T-cell (primary cell): ENCODE data around the gene SOX12. TPM values are rescaled to one million over a fixed set of nuclear protein-coding genes. Genes with fewer than 3 reads are reported as not detected.
A peak's percentile ranks its signal among the peaks of the same experiment; 100 is the strongest.

Source experiments
- ATAC-seq, 4 experiments: fragments of 200-7000 bp in 3 of 4; fragments of 150-1000 bp in 1 of 4; cut with Tn5 transposase; replicated peaks in 1 of 4; 1 replicate in 3 of 4; 2 replicates in 1 of 4; pipeline ENCODE4 v1.10.0; 2021; ENCODE audit warnings: moderate library complexity in 3 of 4, mild to moderate bottlenecking in 2 of 4, moderate number of reproducible peaks in 1 of 4
- CTCF ChIA-PET, 2 donors: fragments of 300-600 bp; sonication (Branson Sonifier 250); formaldehyde crosslinking; loops; one replicate each; lab custom pipeline; 2022; ENCODE audit warnings: antibody characterized with exemption in 2 of 2; lab: Charles Lee
- POLR2A ChIA-PET, 2 donors: fragments of 300-600 bp; sonication (Branson Sonifier 250); formaldehyde crosslinking; loops; one replicate each; lab custom pipeline; 2022; ENCODE audit warnings: antibody characterized with exemption in 2 of 2; lab: Charles Lee
- DNase-seq, 35 experiments: peaks; one replicate each; pipeline versions ENCODE4 v3.0.0 to v3.0.0-alpha.2; 2013 to 2023
- H3K27ac ChIP-seq: one replicate; pipeline ENCODE4 v1.5.1; 2013; ENCODE audit warnings: low read length
- H3K27me3 ChIP-seq, 2 experiments: replicated peaks in 1 of 2; 1 replicate in 1 of 2; 2 replicates in 1 of 2; pipeline versions ENCODE4 v1.6.1 to v1.7.0; 2013; ENCODE audit warnings: low read length in 1 of 2, mixed read lengths in 1 of 2; ENCODE audit not compliant: control insufficient read depth in 2 of 2, insufficient read depth in 2 of 2; ENCODE audit errors: extremely low read depth in 1 of 2
- H3K36me3 ChIP-seq, 2 donors: 1 replicate in 1 of 2; 2 replicates in 1 of 2; pipeline versions ENCODE4 v1.6.1 to v1.7.0; 2013; ENCODE audit warnings: low read length in 1 of 2; ENCODE audit not compliant: control insufficient read depth in 2 of 2, insufficient read depth in 1 of 2; ENCODE audit errors: extremely low read depth in 1 of 2
- H3K4me1 ChIP-seq, 2 experiments: 1 replicate in 1 of 2; 2 replicates in 1 of 2; pipeline versions ENCODE4 v1.6.1 to v1.7.0; 2013; ENCODE audit warnings: low read length in 2 of 2, mixed read lengths in 1 of 2; ENCODE audit not compliant: insufficient read depth in 2 of 2, control insufficient read depth in 1 of 2; ENCODE audit errors: extremely low read depth in 1 of 2
- H3K4me3 ChIP-seq, 2 donors: 1 replicate in 1 of 2; 2 replicates in 1 of 2; pipeline versions ENCODE4 v1.5.1 to v1.7.0; 2013; ENCODE audit warnings: mild to moderate bottlenecking in 2 of 2, low read length in 1 of 2, moderate library complexity in 1 of 2; ENCODE audit not compliant: control insufficient read depth in 1 of 2; ENCODE audit errors: extremely low read depth in 1 of 2
- H3K9me3 ChIP-seq: 2 replicates; pipeline ENCODE4 v1.7.0; 2013
- H3K27ac Mint-ChIP-seq, 2 donors: one replicate each; pipeline ENCODE4 v1.8.0; 2020 to 2021; ENCODE audit warnings: mild to moderate bottlenecking in 2 of 2, mixed read lengths in 2 of 2
- H3K27me3 Mint-ChIP-seq, 2 donors: one replicate each; pipeline ENCODE4 v1.8.0; 2021 to 2022; ENCODE audit warnings: mixed read lengths in 2 of 2
- H3K36me3 Mint-ChIP-seq: one replicate; pipeline ENCODE4 v1.8.0; 2021; ENCODE audit warnings: mixed read lengths
- H3K4me1 Mint-ChIP-seq, 3 donors: one replicate each; pipeline ENCODE4 v1.8.0; 2020 to 2022; ENCODE audit warnings: mixed read lengths in 3 of 3, mild to moderate bottlenecking in 1 of 3
- H3K4me3 Mint-ChIP-seq, 3 donors: one replicate each; pipeline ENCODE4 v1.8.0; 2020 to 2022; ENCODE audit warnings: mild to moderate bottlenecking in 3 of 3, mixed read lengths in 3 of 3, moderate library complexity in 3 of 3
- H3K9me3 Mint-ChIP-seq, 3 donors: one replicate each; pipeline ENCODE4 v1.8.0; 2020 to 2022; ENCODE audit warnings: mixed read lengths in 3 of 3
- WGBS: methylation state at CpG from one replicate; pipeline ENCODE4 v1.1.5; 2013; ENCODE audit warnings: missing lambda C conversion rate; ENCODE audit not compliant: insufficient coverage; 5-methylcytosine and 5-hydroxymethylcytosine counted together
- total RNA-seq, 35 experiments: library from RNA in 6 of 35; stranded (reverse) in 6 of 35; fragments of 120-200 nt in 1 of 35; gene quantifications; one replicate each; pipeline versions ENCODE4 v1.2.1 to v1.2.4 and lab custom pipeline; 2013 to 2026

The SOX12 gene
- total RNA-seq, 5 donors from 2014 or later (not counting 1 experiment from before 2014, with no cell fraction given): 7.3 to 14.9 (median 11.4) TPM

GRCh38 chr20:298776-299391, 26.5 kb upstream of the SOX12 start:
- no peaks in the 10 kb centered on the region for H3K9me3 ChIP-seq
- no peaks in the 10 kb centered on the region for H3K9me3 Mint-ChIP-seq
- peak overlapping the region; percentile 88 for H3K27ac ChIP-seq
- H3K4me1 ChIP-seq: peaks cover 16 to 24% of the 10 kb centered on the region in 2 experiments
- H3K36me3 Mint-ChIP-seq: peaks cover 6% of the 10 kb centered on the region
- ChIA-PET CTCF (interaction anchor here in 1 of 2 donors (1.1 to 2.9 kb wide), 2 partner anchors 26 to 32 kb away, joined by 4 to 11 read pairs; partner anchors contain the start of gene SOX12), POLR2A (interaction anchor here in 1 of 2 donors (0.5 kb wide), 1 partner anchor 24 kb away, joined by 4 read pairs; no protein-coding TSS in a partner anchor)
- peaks cover 3 to 4% of the 10 kb centered on the region in 2 donors for H3K36me3 ChIP-seq
- peak overlapping the region; percentile 99 for H3K27ac Mint-ChIP-seq
- H3K4me3 ChIP-seq: peak overlapping the region; percentile 81 to 97
- 2% methylated on average over 5 of the region's 15 CpGs for WGBS
- H3K27me3 Mint-ChIP-seq: no peaks in the 10 kb centered on the region
- peak in 2 of 4 experiments; percentile 10 to 18 for ATAC-seq
- no peaks in the 10 kb centered on the region for H3K27me3 ChIP-seq
- DNase-seq: peak in 1 of 35 experiments; percentile 48
- peaks cover 40 to 58% (median 41%) of the 10 kb centered on the region in 3 donors for H3K4me1 Mint-ChIP-seq
- H3K4me3 Mint-ChIP-seq: peak overlapping the region; percentile 99

DNA sequence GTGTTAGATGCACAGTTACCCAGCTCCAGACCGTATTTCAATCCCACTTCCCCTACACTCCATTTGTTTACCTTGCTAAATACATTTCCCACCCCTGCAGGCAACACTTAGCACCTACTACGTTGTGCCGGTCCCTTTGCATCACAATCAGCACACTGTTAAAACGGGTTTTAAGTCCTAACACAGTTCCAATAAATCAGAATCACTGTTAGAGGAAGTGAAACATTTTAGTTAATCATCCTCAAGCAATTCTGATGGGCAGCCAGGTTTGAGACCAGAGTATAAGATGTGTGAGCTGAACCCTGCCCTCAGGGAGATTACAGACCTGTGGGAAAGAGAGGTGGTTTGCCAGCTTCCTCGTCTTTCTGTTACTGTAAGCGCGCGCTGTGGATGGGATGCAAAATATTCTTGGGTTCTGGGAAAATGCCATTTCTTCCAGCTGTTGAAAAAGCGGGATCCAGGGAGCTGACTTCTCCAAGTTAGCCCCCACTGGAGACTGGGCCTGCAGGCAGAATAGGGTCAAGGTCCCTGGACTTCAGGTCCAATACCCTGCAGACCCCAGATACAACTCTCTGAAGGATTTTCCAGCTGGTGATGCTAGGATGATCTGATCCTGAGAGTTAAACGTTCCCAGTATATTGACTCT, 24.9 kb upstream of the SOX12 start:
- Mint-ChIP-seq H3K36me3 (peaks cover 6% of the 10 kb centered on the region), H3K4me3 (peak overlapping the region; percentile 21 to 99 (median 61)), H3K27me3 (no peaks in the 10 kb centered on the region), H3K9me3 (no peaks in the 10 kb centered on the region), H3K4me1 (peaks cover 40 to 58% (median 40%) of the 10 kb centered on the region in 3 donors), H3K27ac (peak overlapping the region; percentile 34 to 76)
- 76% methylated on average over 4 of the region's 10 CpGs for WGBS
- H3K27me3 ChIP-seq: no peaks in the 10 kb centered on the region
- ChIA-PET CTCF (interaction anchor here (1.0 to 2.9 kb wide), 3 partner anchors 12 to 31 kb away, joined by 3 to 11 read pairs (median 4); partner anchors contain the start of gene SOX12 (in 1 of the 2)), POLR2A (no interaction called here)
- ATAC-seq: no peak
- peaks cover 3 to 4% of the 10 kb centered on the region in 2 donors for H3K36me3 ChIP-seq
- no peaks in the 10 kb centered on the region for H3K9me3 ChIP-seq
- DNase-seq: no peak
- H3K4me3 ChIP-seq: no peak overlapping the region
- H3K27ac ChIP-seq: no peak overlapping the region
- peaks cover 16 to 24% of the 10 kb centered on the region in 2 experiments for H3K4me1 ChIP-seq

DNA sequence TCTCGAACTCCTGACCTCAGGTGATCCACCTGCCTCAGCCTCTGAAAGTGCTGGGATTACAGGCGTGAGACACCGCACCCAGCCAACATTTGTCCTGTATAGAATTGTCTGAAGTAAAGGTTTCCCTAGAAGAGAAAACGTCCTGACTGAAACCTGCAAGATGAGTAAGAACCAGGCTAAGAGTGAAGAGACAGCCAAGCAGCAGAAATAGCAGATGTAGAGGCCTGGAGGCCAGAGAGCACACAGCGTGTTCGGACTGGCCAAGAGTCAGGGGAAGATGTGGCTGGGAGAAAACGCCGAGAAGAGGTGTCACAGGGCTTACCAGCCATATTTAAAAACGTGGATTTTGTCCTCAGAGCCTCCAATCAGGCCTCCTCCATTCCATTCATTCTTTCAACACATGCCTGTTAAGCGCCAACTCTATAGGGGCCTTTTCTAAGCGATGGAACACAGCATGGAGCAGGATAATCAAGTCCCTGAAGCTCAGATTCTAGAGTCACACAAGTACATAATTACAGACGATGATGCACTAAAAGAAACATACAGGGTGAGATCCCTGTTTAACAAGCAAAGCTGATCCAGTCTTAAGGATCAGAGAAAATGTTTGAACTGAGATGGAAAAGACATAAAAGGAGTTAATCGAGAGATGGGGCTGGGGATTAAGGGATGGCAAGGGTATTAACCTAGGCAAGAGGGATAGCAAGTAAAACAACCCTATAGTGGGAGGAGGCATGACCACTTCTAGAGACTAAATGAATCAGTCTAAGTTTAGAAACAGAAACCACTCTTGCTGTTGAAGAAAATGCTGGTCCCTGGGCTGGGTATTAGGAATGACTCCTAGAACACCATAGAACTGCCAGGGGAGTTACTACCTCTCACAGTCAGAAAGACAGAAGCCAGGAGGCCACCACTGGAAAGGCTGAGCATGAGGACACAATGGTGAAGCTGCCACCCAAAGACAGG, 23.2 kb upstream of the SOX12 start:
- no peak overlapping the region for H3K27ac Mint-ChIP-seq
- ATAC-seq: no peak
- CTCF ChIA-PET: no interaction called here
- peaks cover 11 to 22% of the 10 kb centered on the region in 2 experiments for H3K4me1 ChIP-seq
- H3K9me3 Mint-ChIP-seq: no peaks in the 10 kb centered on the region
- H3K27ac ChIP-seq: no peak overlapping the region
- peaks cover 3 to 4% of the 10 kb centered on the region in 2 donors for H3K36me3 ChIP-seq
- H3K27me3 ChIP-seq: no peaks in the 10 kb centered on the region
- H3K4me3 Mint-ChIP-seq: no peak overlapping the region
- peaks cover 6% of the 10 kb centered on the region for H3K36me3 Mint-ChIP-seq
- H3K27me3 Mint-ChIP-seq: no peaks in the 10 kb centered on the region
- POLR2A ChIA-PET: no interaction called here
- no peaks in the 10 kb centered on the region for H3K9me3 ChIP-seq
- H3K4me1 Mint-ChIP-seq: peaks cover 28 to 41% (median 29%) of the 10 kb centered on the region in 3 donors
- no peak for DNase-seq
- WGBS: 83% methylated on average over 6 of the region's 13 CpGs
- H3K4me3 ChIP-seq: no peak overlapping the region

DNA sequence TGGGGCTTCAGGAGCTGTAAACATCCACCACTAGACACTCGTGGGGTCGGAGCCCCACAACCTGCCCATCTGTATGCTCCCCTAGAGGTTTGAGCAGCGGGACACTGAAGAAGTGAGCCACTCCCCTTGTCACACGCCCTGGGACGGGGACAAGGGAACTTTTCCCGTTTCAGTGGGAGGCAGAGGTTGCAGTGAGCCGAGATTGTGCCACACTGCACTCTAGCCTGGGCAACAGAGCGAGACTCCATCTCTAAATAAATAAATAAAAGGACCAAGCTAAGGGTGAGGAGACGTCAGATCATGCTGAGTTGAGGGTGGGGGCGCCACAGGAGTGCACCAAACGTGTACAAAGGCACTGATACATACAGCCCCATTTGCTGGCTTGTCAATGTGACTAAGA, 19.6 kb upstream of the SOX12 start:
- Histone ChIP-seq H3K27me3 (peaks cover 0 to 5% of the 10 kb centered on the region in 2 experiments), H3K9me3 (no peaks in the 10 kb centered on the region), H3K4me3 (no peak overlapping the region), H3K4me1 (peaks cover 0 to 9% of the 10 kb centered on the region in 2 experiments), H3K27ac (no peak overlapping the region), H3K36me3 (no peaks in the 10 kb centered on the region)
- CTCF ChIA-PET: no interaction called here
- ATAC-seq (no peak), DNase-seq (no peak)
- H3K36me3 Mint-ChIP-seq: no peaks in the 10 kb centered on the region
- POLR2A ChIA-PET: no interaction called here
- H3K27me3 Mint-ChIP-seq: no peaks in the 10 kb centered on the region
- peaks cover 18 to 27% (median 19%) of the 10 kb centered on the region in 3 donors for H3K4me1 Mint-ChIP-seq
- H3K9me3 Mint-ChIP-seq: no peaks in the 10 kb centered on the region
- H3K27ac Mint-ChIP-seq: peak overlapping the region in 1 of 2 donors; percentile 58
- 92% methylated on average over 4 of the region's 11 CpGs for WGBS
- no peak overlapping the region for H3K4me3 Mint-ChIP-seq

GRCh38 chr20:308427-309038, 16.8 kb upstream of the SOX12 start:
- H3K27me3 Mint-ChIP-seq: no peaks in the 10 kb centered on the region
- 96% methylated on average over 4 of the region's 7 CpGs for WGBS
- H3K27me3 ChIP-seq: peaks cover 0 to 5% of the 10 kb centered on the region in 2 experiments
- H3K9me3 Mint-ChIP-seq: no peaks in the 10 kb centered on the region
- CTCF ChIA-PET: no interaction called here
- DNase-seq (no peak), ATAC-seq (no peak)
- peaks cover 15% of the 10 kb centered on the region in 3 donors for H3K4me1 Mint-ChIP-seq
- no peaks in the 10 kb centered on the region for H3K36me3 ChIP-seq
- peaks cover 0 to 9% of the 10 kb centered on the region in 2 experiments for H3K4me1 ChIP-seq
- no peaks in the 10 kb centered on the region for H3K9me3 ChIP-seq
- no peak overlapping the region for H3K4me3 ChIP-seq
- H3K27ac ChIP-seq: no peak overlapping the region
- no peak overlapping the region for H3K27ac Mint-ChIP-seq
- POLR2A ChIA-PET: no interaction called here
- no peaks in the 10 kb centered on the region for H3K36me3 Mint-ChIP-seq
- H3K4me3 Mint-ChIP-seq: no peak overlapping the region
